ENCODE measurements around the gene WAC.

Gene WAC

GRCh38 chr10:28669227-28670173 is 136.6 kb downstream of the WAC start:
- DNase-seq (ENCODE audit: low spot score): no peak
